ENCODE measurements around the gene RGL2. TPM values are rescaled to one million over a fixed set of nuclear protein-coding genes. Genes with fewer than 3 reads are reported as not detected.

Gene RGL2
- total and polyA plus RNA-seq, 10 of the 15 experiments (the other 5 are each of a cell fraction or from before 2014, with no cell fraction given): 0.84 to 21.2 (median 6.8) TPM

DNA sequence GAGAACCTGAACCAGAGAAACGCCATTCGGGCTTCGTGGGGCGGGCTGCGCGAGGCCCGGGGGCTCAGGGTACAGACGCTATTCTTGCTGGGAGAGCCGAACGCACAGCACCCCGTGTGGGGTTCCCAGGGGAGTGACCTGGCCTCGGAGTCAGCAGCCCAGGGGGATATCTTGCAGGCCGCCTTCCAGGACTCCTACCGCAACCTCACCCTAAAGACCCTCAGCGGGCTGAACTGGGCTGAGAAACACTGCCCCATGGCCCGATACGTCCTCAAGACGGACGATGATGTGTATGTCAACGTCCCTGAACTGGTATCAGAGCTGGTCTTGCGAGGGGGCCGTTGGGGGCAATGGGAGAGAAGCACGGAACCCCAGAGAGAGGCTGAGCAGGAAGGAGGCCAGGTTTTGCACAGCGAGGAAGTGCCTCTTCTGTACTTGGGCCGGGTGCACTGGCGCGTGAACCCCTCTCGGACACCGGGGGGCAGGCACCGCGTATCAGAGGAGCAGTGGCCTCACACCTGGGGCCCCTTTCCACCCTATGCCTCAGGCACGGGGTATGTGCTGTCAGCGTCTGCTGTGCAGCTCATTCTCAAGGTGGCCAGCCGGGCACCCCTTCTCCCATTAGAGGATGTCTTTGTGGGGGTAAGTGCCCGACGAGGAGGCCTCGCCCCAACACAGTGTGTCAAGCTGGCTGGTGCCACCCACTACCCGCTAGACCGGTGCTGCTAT is 20.9 kb downstream of the RGL2 start:
- ATAC-seq (peak; percentile 47), FAIRE-seq (no peak)
- intact Hi-C loops (cut with micrococcal nuclease; ENCODE audit: unreplicated experiment): loop anchor here (1.0 to 5.0 kb wide), 5 partner anchors 11 to 114 kb away; partner anchors contain the start of genes KIFC1, PFDN6, TAPBP and WDR46
- no peak for TF ChIP-seq TAF1 (IDR thresholded peaks at IDR 0.05; ENCODE audit: borderline replicate concordance, low read depth, low read length)
- TF ChIP-seq ZZZ3 (IDR thresholded peaks at IDR 0.05; ENCODE audit: control insufficient read depth, insufficient read length, low read depth): no peak
- TF ChIP-seq DPF2 (IDR thresholded peaks at IDR 0.05): peak; percentile 13; the same call in 1 of the 2 replicates
- TF ChIP-seq PAX5 (IDR thresholded peaks at IDR 0.05; ENCODE audit: borderline replicate concordance, low read depth, low read length): peak; percentile 93
- TF ChIP-seq ZBTB33 (IDR thresholded peaks at IDR 0.05): no peak
- no peak for TF ChIP-seq SP1 (IDR thresholded peaks at IDR 0.05; ENCODE audit: low read depth, low read length)
- peak; percentile 68 for TF ChIP-seq MEF2B (IDR thresholded peaks at IDR 0.05; ENCODE audit: partially characterized antibody, poor library complexity, severe bottlenecking)
- TF ChIP-seq POLR2A (IDR thresholded peaks at IDR 0.05; ENCODE audit: low read depth, low read length): peak; percentile 62; the same call in 1 of the 2 replicates
- TF ChIP-seq, protein P1, sequence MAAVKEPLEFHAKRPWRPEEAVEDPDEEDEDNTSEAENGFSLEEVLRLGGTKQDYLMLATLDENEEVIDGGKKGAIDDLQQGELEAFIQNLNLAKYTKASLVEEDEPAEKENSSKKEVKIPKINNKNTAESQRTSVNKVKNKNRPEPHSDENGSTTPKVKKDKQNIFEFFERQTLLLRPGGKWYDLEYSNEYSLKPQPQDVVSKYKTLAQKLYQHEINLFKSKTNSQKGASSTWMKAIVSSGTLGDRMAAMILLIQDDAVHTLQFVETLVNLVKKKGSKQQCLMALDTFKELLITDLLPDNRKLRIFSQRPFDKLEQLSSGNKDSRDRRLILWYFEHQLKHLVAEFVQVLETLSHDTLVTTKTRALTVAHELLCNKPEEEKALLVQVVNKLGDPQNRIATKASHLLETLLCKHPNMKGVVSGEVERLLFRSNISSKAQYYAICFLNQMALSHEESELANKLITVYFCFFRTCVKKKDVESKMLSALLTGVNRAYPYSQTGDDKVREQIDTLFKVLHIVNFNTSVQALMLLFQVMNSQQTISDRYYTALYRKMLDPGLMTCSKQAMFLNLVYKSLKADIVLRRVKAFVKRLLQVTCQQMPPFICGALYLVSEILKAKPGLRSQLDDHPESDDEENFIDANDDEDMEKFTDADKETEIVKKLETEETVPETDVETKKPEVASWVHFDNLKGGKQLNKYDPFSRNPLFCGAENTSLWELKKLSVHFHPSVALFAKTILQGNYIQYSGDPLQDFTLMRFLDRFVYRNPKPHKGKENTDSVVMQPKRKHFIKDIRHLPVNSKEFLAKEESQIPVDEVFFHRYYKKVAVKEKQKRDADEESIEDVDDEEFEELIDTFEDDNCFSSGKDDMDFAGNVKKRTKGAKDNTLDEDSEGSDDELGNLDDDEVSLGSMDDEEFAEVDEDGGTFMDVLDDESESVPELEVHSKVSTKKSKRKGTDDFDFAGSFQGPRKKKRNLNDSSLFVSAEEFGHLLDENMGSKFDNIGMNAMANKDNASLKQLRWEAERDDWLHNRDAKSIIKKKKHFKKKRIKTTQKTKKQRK (IDR thresholded peaks at IDR 0.05; ENCODE audit: low read depth, low read length): no peak
- no peak for TF ChIP-seq JUND (IDR thresholded peaks at IDR 0.05; ENCODE audit: low read depth, low read length)
- no peak for TF ChIP-seq WRNIP1 (IDR thresholded peaks at IDR 0.05; ENCODE audit: borderline replicate concordance, low read depth, low read length)
- TF ChIP-seq CTCF (IDR thresholded peaks at IDR 0.05 in 2 of 3, conservative IDR thresholded peaks at IDR 0.05 in 1 of 3; ENCODE audit: control insufficient read depth in 2 of 3, extremely low read depth in 1 of 3, insufficient read depth in 1 of 3, low read depth in 3 of 3, low read length in 3 of 3): 0 out of 6 replicates have a peak, but pooled peaks of 1 of the 3 experiments have one; percentile 2
- TF ChIP-seq CBFB (IDR thresholded peaks at IDR 0.05; ENCODE audit: low read depth): peak; percentile 8; the same call in 1 of the 2 replicates
- no peak for TF ChIP-seq TCF7 (IDR thresholded peaks at IDR 0.05; ENCODE audit: borderline replicate concordance)
- no peak for TF ChIP-seq GATAD2B (conservative IDR thresholded peaks at IDR 0.05; ENCODE audit: low read depth)
- TF ChIP-seq ASH2L (IDR thresholded peaks at IDR 0.05; ENCODE audit: borderline replicate concordance, low read depth): no peak

More for the DNA sequence above, 20.9 kb downstream of the RGL2 start:
- no peaks in the 10 kb centered on the region for H3K27me3 ChIP-seq (replicated peaks in 1 of 2; ENCODE audit: control insufficient read depth in 2 of 2, insufficient read depth in 2 of 2, low read length in 1 of 2)
- BruUV-seq (replicated peaks): no TSS peak
- no peak for DNase-seq (ENCODE audit: low read depth, low spot score)
- ChIA-PET POLR2A (interaction anchor here (0.7 to 3.9 kb wide), 15 partner anchors 8 to 307 kb away, joined by 3 to 38 read pairs (median 7); partner anchors contain the start of genes PFDN6, RGL2, SYNGAP1 and TAPBP), SMC1A (ENCODE audit: uncharacterized antibody, unreplicated experiment) (interaction anchor here (0.7 to 3.6 kb wide), 12 partner anchors 9 to 153 kb away, joined by 3 to 25 read pairs (median 3); partner anchors contain the start of genes CUTA, PFDN6, RGL2 and WDR46), RAD21 (ENCODE audit: unreplicated experiment) (interaction anchor here (0.6 to 2.4 kb wide), 11 partner anchors 11 to 148 kb away, joined by 3 to 14 read pairs (median 7); partner anchors contain the start of genes PFDN6, RGL2, WDR46 and ZBTB22), CTCF (interaction anchor here (1.0 to 3.9 kb wide), 8 partner anchors 10 to 148 kb away, joined by 3 to 30 read pairs (median 7); partner anchors contain the start of genes PFDN6, RGL2 and WDR46)
- peaks cover 22% of the 10 kb centered on the region for H3K4me1 ChIP-seq (ENCODE audit: control insufficient read depth, insufficient read depth, low read length)
- in situ Hi-C loops (cut with MboI): no loop called here
- peak overlapping the region; percentile 86 for H3K27ac ChIP-seq (ENCODE audit: control insufficient read depth, insufficient read depth)
- H2AFZ ChIP-seq (ENCODE audit: control insufficient read depth, low read depth, low read length): peak overlapping the region; percentile 3
- peaks cover 6% of the 10 kb centered on the region for H4K20me1 ChIP-seq (ENCODE audit: control insufficient read depth, insufficient read depth)
- peaks cover 22 to 25% of the 10 kb centered on the region in 2 experiments for H3K36me3 ChIP-seq (ENCODE audit: control insufficient read depth in 2 of 2, insufficient read depth in 2 of 2, low read length in 1 of 2)
- peak overlapping the region; percentile 83 for H3K4me2 ChIP-seq (ENCODE audit: control insufficient read depth, insufficient read depth)
- WGBS (ENCODE audit: insufficient coverage, insufficient replicate concordance, low lambda C conversion rate, missing lambda C conversion rate): 4% methylated on average over 39 of the region's 39 CpGs
- H3K9me3 ChIP-seq (replicated peaks; ENCODE audit: control insufficient read depth, insufficient read depth, low read length): no peaks in the 10 kb centered on the region
- H3K79me2 ChIP-seq (ENCODE audit: control insufficient read depth, insufficient read depth, low read length): peaks cover 46% of the 10 kb centered on the region
- peak overlapping the region; percentile 87 for H3K4me3 ChIP-seq
- H3K9ac ChIP-seq (ENCODE audit: control insufficient read depth, insufficient read depth, low read length): peak overlapping the region; percentile 88
